ENCODE data around the gene ZNF526. TPM values are rescaled to one million over a fixed set of nuclear protein-coding genes. Genes with fewer than 3 reads are reported as not detected.

ZNF526 gene
- total and polyA plus RNA-seq, 2 donors (not counting 1 experiment from before 2014, with no cell fraction given) = 4.9 to 21.3 TPM

- TF ChIP-seq EZH2 (IDR thresholded peaks at IDR 0.05; ENCODE audit: borderline replicate concordance, insufficient read depth, low read depth, low read length, poor library complexity, severe bottlenecking) = no peak
- TF ChIP-seq, protein P1, sequence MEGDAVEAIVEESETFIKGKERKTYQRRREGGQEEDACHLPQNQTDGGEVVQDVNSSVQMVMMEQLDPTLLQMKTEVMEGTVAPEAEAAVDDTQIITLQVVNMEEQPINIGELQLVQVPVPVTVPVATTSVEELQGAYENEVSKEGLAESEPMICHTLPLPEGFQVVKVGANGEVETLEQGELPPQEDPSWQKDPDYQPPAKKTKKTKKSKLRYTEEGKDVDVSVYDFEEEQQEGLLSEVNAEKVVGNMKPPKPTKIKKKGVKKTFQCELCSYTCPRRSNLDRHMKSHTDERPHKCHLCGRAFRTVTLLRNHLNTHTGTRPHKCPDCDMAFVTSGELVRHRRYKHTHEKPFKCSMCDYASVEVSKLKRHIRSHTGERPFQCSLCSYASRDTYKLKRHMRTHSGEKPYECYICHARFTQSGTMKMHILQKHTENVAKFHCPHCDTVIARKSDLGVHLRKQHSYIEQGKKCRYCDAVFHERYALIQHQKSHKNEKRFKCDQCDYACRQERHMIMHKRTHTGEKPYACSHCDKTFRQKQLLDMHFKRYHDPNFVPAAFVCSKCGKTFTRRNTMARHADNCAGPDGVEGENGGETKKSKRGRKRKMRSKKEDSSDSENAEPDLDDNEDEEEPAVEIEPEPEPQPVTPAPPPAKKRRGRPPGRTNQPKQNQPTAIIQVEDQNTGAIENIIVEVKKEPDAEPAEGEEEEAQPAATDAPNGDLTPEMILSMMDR (IDR thresholded peaks at IDR 0.05) = no peak
- no peaks in the 10 kb centered on the region for H3K9me3 Mint-ChIP-seq (ENCODE audit: insufficient read depth)
- ChIA-PET CTCF (interaction anchor here (0.6 to 1.0 kb wide), 2 partner anchors 9 to 26 kb away, joined by 3 read pairs; no protein-coding TSS in a partner anchor), POLR2A (interaction anchor here (0.6 to 0.7 kb wide), 2 partner anchors 27 to 129 kb away, joined by 3 to 4 read pairs; no protein-coding TSS in a partner anchor)
- H3K27me3 Mint-ChIP-seq = no peaks in the 10 kb centered on the region
- peak overlapping the region; percentile 87 for H3K4me3 Mint-ChIP-seq
- Histone ChIP-seq H3K79me2 (ENCODE audit: control insufficient read depth, insufficient read depth, low read length) (peaks cover 30% of the 10 kb centered on the region), H3K9ac (ENCODE audit: low read length) (peak overlapping the region; percentile 95), H2AFZ (ENCODE audit: insufficient read depth, low read depth, low read length, poor library complexity, severe bottlenecking) (no peak overlapping the region), H4K20me1 (ENCODE audit: control insufficient read depth, insufficient read depth, low read length, poor library complexity, severe bottlenecking) (peaks cover 26% of the 10 kb centered on the region), H3K9me3 (ENCODE audit: control extremely low read depth in 1 of 3, control insufficient read depth in 2 of 3, insufficient read depth in 1 of 3, low read length in 2 of 3) (no peaks in the 10 kb centered on the region), H3K4me2 (replicated peaks; ENCODE audit: low read depth, low read length, poor library complexity, severe bottlenecking) (peak overlapping the region; percentile 99), H3K27ac (ENCODE audit: low read length in 2 of 2) (peak overlapping the region; percentile 85 to 94), H3K4me3 (ENCODE audit: control extremely low read depth in 1 of 5, extremely low read depth in 1 of 5, insufficient read depth in 1 of 5, low read depth in 2 of 5, low read length in 4 of 5) (peak overlapping the region in 4 of 5 experiments; percentile 97 to 100 (median 100)), H3K4me1 (ENCODE audit: control insufficient read depth in 2 of 2, insufficient read depth in 2 of 2, low read length in 2 of 2) (peaks cover 23 to 41% of the 10 kb centered on the region in 2 donors), H3K27me3 (replicated peaks in 1 of 4; ENCODE audit: control extremely low read depth in 1 of 4, control insufficient read depth in 3 of 4, insufficient read depth in 4 of 4, low read length in 3 of 4) (peaks cover 0 to 4% (median 0%) of the 10 kb centered on the region in 4 experiments), H3K36me3 (replicated peaks in 1 of 2; ENCODE audit: control extremely low read depth in 1 of 2, control insufficient read depth in 1 of 2, extremely low read depth in 1 of 2, insufficient read depth in 2 of 2, low read length in 1 of 2) (peaks cover 2 to 15% of the 10 kb centered on the region in 2 experiments)
- ATAC-seq (ENCODE audit: low read depth) (peak; percentile 21), DNase-seq (peak; percentile 62)
- WGBS (ENCODE audit: insufficient coverage) = 1% methylated on average over 26 of the region's 71 CpGs
- H3K4me1 Mint-ChIP-seq = peaks cover 26% of the 10 kb centered on the region
- intact Hi-C loops (cut with micrococcal nuclease) = loop anchor here (1.0 kb wide), 2 partner anchors 10 to 30 kb away; no protein-coding TSS in a partner anchor
- peak overlapping the region; percentile 96 for H3K27ac Mint-ChIP-seq
These were observed 33.4 kb downstream of the ZNF526 start for GRCh38 chr19:42253245-42254088.

All from B cell (primary cell).